GM13976 (cell line): ENCODE data around the gene KRT7.

Experiments used
- DNase-seq: peaks from one replicate; pipeline ENCODE4 v3.0.0; 2012; ENCODE audit warnings: low spot score
- in situ Hi-C: fragments of 300-500 bp; cut with MboI; formaldehyde crosslinking; loops from one replicate; pipeline ENCODE4 v1.12.0; 2022; ENCODE audit warnings: low sequenced_read_pairs, mixed read lengths, inconsistent platforms; ENCODE audit not compliant: unreplicated experiment
- TF ChIP-seq, protein P1 (sequence below): IDR thresholded peaks from 2 replicates; pipeline ENCODE4 v1.5.1; 2012; ENCODE audit warnings: borderline replicate concordance, mild to moderate bottlenecking; ENCODE audit not compliant: insufficient read depth; ENCODE audit errors: extremely low read depth, missing control alignments, control extremely low read depth

Gene KRT7

GRCh38 chr12:52226446-52226845, 6.6 kb upstream of the KRT7 start:
- TF ChIP-seq, protein P1, sequence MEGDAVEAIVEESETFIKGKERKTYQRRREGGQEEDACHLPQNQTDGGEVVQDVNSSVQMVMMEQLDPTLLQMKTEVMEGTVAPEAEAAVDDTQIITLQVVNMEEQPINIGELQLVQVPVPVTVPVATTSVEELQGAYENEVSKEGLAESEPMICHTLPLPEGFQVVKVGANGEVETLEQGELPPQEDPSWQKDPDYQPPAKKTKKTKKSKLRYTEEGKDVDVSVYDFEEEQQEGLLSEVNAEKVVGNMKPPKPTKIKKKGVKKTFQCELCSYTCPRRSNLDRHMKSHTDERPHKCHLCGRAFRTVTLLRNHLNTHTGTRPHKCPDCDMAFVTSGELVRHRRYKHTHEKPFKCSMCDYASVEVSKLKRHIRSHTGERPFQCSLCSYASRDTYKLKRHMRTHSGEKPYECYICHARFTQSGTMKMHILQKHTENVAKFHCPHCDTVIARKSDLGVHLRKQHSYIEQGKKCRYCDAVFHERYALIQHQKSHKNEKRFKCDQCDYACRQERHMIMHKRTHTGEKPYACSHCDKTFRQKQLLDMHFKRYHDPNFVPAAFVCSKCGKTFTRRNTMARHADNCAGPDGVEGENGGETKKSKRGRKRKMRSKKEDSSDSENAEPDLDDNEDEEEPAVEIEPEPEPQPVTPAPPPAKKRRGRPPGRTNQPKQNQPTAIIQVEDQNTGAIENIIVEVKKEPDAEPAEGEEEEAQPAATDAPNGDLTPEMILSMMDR: no peak
- DNase-seq: no peak
- in situ Hi-C loops: no loop called here

DNA sequence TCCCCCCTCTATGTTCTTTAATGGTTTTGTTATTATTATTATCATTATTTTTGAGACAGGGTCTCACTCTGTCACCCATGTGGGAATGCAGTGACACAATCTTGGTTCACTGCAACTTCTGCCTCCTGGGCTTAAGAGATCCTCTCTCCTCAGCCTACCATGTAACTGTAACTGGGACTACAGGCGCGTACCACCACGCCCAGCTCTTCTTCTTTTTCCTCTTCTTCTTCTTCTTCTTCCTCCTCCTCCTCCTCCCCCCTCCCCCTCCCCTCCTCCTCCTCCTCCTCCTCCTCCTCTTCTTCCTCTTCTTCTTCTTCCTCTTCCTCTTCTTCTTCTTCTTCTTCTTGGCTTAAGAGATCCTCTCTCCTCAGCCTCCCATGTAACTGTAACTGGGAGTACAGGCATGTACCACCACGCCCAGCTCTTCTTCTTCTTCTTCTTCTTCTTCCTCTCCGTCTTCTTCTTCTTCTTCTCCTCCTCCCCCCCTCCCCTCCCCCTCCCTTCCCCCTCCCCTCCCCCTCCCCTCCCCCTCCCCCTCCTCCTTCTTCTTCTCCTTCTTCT, 5.4 kb upstream of the KRT7 start:
- no peak for DNase-seq
- TF ChIP-seq, protein P1: no peak
- in situ Hi-C loops: no loop called here

- TF ChIP-seq, protein P1: no peak
Measured at GRCh38 chr12:52228366-52228765, 4.7 kb upstream of the KRT7 start.

DNA sequence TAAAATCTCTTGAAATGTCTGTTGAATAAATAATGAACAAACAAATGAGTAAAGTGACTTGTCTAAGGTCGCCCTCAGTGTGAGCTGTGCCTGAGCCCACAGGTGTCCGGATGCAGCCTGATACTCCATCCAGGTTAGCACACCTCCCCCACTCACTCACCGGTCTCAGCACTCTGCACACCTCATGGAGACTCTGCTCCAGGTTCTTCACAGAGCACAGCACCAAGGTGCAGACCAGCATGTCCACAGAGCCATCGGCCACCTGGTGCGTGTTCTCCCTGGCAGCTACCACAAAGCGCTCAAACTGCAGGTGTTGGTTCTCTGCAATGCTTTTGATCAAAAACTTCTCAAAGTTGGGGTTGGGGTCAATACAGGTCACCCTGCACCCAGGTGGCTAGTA, 4.1 kb upstream of the KRT7 start:
- DNase-seq: no peak
- in situ Hi-C loops: no loop called here
- TF ChIP-seq, protein P1: no peak

More at GRCh38 chr12:52228366-52228765, 4.7 kb upstream of the KRT7 start:
- in situ Hi-C loops: no loop called here
- DNase-seq: no peak

DNA sequence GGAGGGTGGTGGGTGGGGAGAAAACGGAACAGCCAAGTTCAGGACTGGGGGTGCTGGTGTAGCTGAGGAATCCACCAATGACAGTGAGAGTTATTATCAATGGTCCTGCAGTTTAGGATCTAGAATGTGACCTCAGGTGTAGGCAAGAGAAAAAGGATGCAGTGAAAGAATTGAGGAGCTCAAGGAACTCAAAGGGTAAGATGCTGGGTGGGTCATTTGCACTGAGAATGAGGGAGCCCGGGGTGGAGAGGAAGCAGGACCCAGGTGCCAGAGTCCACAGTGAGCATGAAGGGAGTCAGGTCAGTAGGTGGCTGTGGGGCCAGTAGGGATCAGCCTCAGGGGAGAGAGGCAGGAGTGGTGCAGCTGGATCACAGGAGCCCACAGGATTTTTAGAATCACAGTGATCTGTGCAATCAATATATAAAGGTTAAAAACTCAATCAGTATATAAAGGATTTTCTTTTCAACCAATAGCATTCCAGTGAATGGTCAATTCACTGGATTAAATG, 3.2 kb upstream of the KRT7 start:
- TF ChIP-seq, protein P1: no peak
- DNase-seq: no peak
- in situ Hi-C loops: no loop called here

DNA sequence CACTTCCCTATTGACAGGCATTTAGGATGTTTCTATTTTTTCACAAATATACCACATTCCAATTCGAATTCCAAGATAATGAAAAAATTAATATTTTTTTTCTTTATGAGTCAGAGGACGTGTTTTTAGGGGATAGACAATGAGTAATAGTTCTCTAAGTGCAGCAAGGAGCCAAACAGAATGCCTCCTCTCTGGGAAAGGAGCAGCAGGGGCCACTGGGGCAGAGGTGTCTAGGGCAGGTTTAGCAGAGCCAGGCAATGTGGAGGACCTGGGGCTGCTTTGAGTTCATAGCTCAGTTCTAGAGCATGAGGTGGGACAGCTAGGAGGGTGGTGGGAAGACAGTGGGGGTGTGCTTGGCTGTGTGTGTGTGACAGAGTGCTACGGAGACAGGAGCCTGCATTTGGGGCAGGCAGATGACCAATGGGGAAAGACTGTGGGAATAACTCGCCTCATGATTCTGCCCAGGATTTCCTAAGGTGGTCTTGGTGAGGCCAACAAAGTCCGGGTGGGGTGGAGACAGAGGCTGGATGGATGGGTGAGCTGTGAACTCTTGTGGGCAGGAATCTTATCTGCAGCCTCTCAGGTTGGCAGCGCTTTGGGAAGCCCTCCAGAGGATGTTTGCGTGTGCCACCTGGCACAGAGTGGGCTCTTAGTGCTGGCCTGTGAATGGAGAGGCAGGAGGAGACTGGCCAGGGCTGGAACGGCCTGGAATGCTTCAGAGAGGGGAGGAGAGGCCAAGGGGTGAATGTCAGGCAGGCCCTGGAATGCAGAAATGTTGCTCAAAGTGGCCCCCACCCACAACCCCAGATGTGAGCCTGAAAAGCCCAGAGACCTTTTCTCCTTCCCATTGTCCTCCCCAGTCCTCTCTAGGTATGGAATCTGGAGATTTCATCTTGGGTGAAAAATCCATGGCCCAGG, 2.4 kb upstream of the KRT7 start:
- in situ Hi-C loops: no loop called here
- TF ChIP-seq, protein P1: no peak

More for the DNA sequence above, 2.4 kb upstream of the KRT7 start:
- DNase-seq: no peak
